ENCODE results near the gene PARP8. TPM values are rescaled to one million over a fixed set of nuclear protein-coding genes. Genes with fewer than 3 reads are reported as not detected.

The PARP8 gene
- total and polyA plus RNA-seq, 9 of the 15 experiments (the other 6 are each of a cell fraction or from before 2014, with no cell fraction given): 0.03 to 0.31 TPM; not detected in 7

- Histone ChIP-seq H3K27ac (ENCODE audit: extremely low read depth, low read depth, low read length) (no peak overlapping the region), H3K4me1 (replicated peaks in 1 of 2; ENCODE audit: control insufficient read depth in 2 of 2, insufficient read depth in 2 of 2, low read length in 2 of 2) (no peaks in the 10 kb centered on the region), H3K4me2 (ENCODE audit: insufficient read depth, low read length) (no peak overlapping the region), H3K9me1 (ENCODE audit: control insufficient read depth, insufficient read depth, low read length) (no peaks in the 10 kb centered on the region), H3K4me3 (no peak overlapping the region), H3K9ac (ENCODE audit: insufficient read depth in 1 of 2, low read depth in 2 of 2, low read length in 2 of 2) (no peak overlapping the region), H4K20me1 (replicated peaks; ENCODE audit: control insufficient read depth, insufficient read depth, low read length) (no peaks in the 10 kb centered on the region), H3K79me2 (ENCODE audit: control insufficient read depth, insufficient read depth, low read length) (no peaks in the 10 kb centered on the region), H3K27me3 (ENCODE audit: control insufficient read depth in 2 of 2, insufficient read depth in 2 of 2, low read length in 2 of 2) (no peaks in the 10 kb centered on the region), H3K9me3 (replicated peaks; ENCODE audit: control insufficient read depth, insufficient read depth, low read depth, low read length) (no peaks in the 10 kb centered on the region; the same call in 1 of the 2 replicates), H3K36me3 (ENCODE audit: control insufficient read depth, insufficient read depth, low read length) (no peaks in the 10 kb centered on the region), H2AFZ (ENCODE audit: low read depth, low read length) (no peak overlapping the region)
- intact Hi-C loops (cut with micrococcal nuclease): no loop called here
- ATAC-seq (no peak), FAIRE-seq (no peak), DNase-seq (ENCODE audit: extremely low read depth in 1 of 4, low spot score in 3 of 4) (no peak)
- POLR2A ChIA-PET: no interaction called here
- under 1% methylated on average over 8 of the region's 8 CpGs for WGBS (ENCODE audit: insufficient coverage, low coverage, missing lambda C conversion rate)
- in situ Hi-C loops (cut with MboI): no loop called here
- CTCF ChIA-PET (ENCODE audit: low intra/inter-chr PET ratio): no interaction called here
- BruUV-seq (replicated peaks): no TSS peak
- no peak for TF ChIP-seq PML (IDR thresholded peaks at IDR 0.05; ENCODE audit: low read length)
- no peak for TF ChIP-seq PBX2 (CRISPR knock-in tag; IDR thresholded peaks at IDR 0.05; ENCODE audit: low read depth)
- TF ChIP-seq PBX2 (tag; conservative IDR thresholded peaks at IDR 0.05; ENCODE audit: low read depth): no peak
- TF ChIP-seq ZNF318 (IDR thresholded peaks at IDR 0.05; ENCODE audit: borderline replicate concordance in 1 of 2, low read depth in 1 of 2): no peak
- TF ChIP-seq FOXP4 (CRISPR knock-in tag; IDR thresholded peaks at IDR 0.05; ENCODE audit: borderline replicate concordance): no peak
- no peak for TF ChIP-seq CCNT2 (IDR thresholded peaks at IDR 0.05; ENCODE audit: borderline replicate concordance, extremely low read depth, insufficient read length, low read depth, low read length)
- TF ChIP-seq CEBPG (CRISPR knock-in tag; IDR thresholded peaks at IDR 0.05): no peak
- no peak for TF ChIP-seq CEBPG (tag; conservative IDR thresholded peaks at IDR 0.05 in 1 of 2, IDR thresholded peaks at IDR 0.05 in 1 of 2)
- no peak for TF ChIP-seq HNRNPH1 (optimal IDR thresholded peaks at IDR 0.05; ENCODE audit: low read depth, low read length)
Observed at GRCh38 chr5:50854082-50854481, 187.6 kb downstream of the PARP8 start.
